ENCODE results near the gene OR7E24. TPM values are rescaled to one million over a fixed set of nuclear protein-coding genes. Genes with fewer than 3 reads are reported as not detected.
A peak's percentile ranks its signal among the peaks of the same experiment; 100 is the strongest.

The OR7E24 gene
- total and polyA plus RNA-seq, 4 donors, result not detected

- no peaks in the 10 kb centered on the region for H3K4me1 ChIP-seq (ENCODE audit: control insufficient read depth in 4 of 4, insufficient read depth in 4 of 4, low read length in 3 of 4)
- DNase-seq (ENCODE audit: low spot score), result no peak
- H3K4me3 ChIP-seq (ENCODE audit: low read depth in 1 of 3, low read length in 3 of 3), result peak overlapping the region in 2 of 3 donors; percentile 62 to 68
- peaks cover 26 to 77% (median 47%) of the 10 kb centered on the region in 4 donors for H3K9me3 ChIP-seq (ENCODE audit: control insufficient read depth in 4 of 4, low read length in 3 of 4)
- H3K9ac ChIP-seq (ENCODE audit: low read depth in 1 of 2, low read length in 2 of 2), result no peak overlapping the region
- peaks cover 10 to 47% (median 35%) of the 10 kb centered on the region in 4 donors for H3K36me3 ChIP-seq (ENCODE audit: control insufficient read depth in 4 of 4, insufficient read depth in 3 of 4, low read depth in 1 of 4, low read length in 3 of 4)
- H3K27me3 ChIP-seq (ENCODE audit: control insufficient read depth in 4 of 4, insufficient read depth in 4 of 4, low read length in 3 of 4), result no peaks in the 10 kb centered on the region
- no peak for TF ChIP-seq CTCF (IDR thresholded peaks at IDR 0.05; ENCODE audit: low read depth, low read length, missing input control)
- TF ChIP-seq, protein P1, sequence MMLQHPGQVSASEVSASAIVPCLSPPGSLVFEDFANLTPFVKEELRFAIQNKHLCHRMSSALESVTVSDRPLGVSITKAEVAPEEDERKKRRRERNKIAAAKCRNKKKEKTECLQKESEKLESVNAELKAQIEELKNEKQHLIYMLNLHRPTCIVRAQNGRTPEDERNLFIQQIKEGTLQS (IDR thresholded peaks at IDR 0.05), result no peak
- TF ChIP-seq TAF1 (conservative IDR thresholded peaks at IDR 0.05), result no peak
- no peak for TF ChIP-seq JUND (IDR thresholded peaks at IDR 0.05)
- no peak for TF ChIP-seq FOXA2 (IDR thresholded peaks at IDR 0.05)
- no peak for TF ChIP-seq FOXA1 (IDR thresholded peaks at IDR 0.05)
- no peak for TF ChIP-seq HNF4A (conservative IDR thresholded peaks at IDR 0.05)
- TF ChIP-seq, protein P2, sequence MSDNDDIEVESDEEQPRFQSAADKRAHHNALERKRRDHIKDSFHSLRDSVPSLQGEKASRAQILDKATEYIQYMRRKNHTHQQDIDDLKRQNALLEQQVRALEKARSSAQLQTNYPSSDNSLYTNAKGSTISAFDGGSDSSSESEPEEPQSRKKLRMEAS (IDR thresholded peaks at IDR 0.05), result no peak
- TF ChIP-seq HNF4G (IDR thresholded peaks at IDR 0.05), result no peak
- WGBS, result 95% methylated on average over 2 of the region's 2 CpGs
- no peak overlapping the region for H3K27ac ChIP-seq (ENCODE audit: low read depth in 1 of 2, low read length in 2 of 2)
Observed at GRCh38 chr19:9296336-9296735, 45.6 kb downstream of the OR7E24 start.

Other genes with a start within 250 kb of the OR7E24 start
- gene MUC16, start 240.5 kb upstream of the OR7E24 start, total RNA-seq, result under 1 TPM in 1 of 2 donors, not detected in 1; under 0.01 TPM
- not detected for gene MUC16, start 240.5 kb upstream of the OR7E24 start, polyA plus RNA-seq
- gene OR1M1, start 163.9 kb upstream of the OR7E24 start, total RNA-seq, result not detected
- gene OR1M1, start 163.9 kb upstream of the OR7E24 start, polyA plus RNA-seq, result not detected
- gene OR7G2, start 143.5 kb upstream of the OR7E24 start, total RNA-seq, result not detected
- gene OR7G2, start 143.5 kb upstream of the OR7E24 start, polyA plus RNA-seq, result not detected
- gene OR7G1, start 135.2 kb upstream of the OR7E24 start, total RNA-seq, result not detected
- not detected for gene OR7G1, start 135.2 kb upstream of the OR7E24 start, polyA plus RNA-seq
- not detected for gene OR7G3, start 124.0 kb upstream of the OR7E24 start, total RNA-seq
- not detected for gene OR7G3, start 124.0 kb upstream of the OR7E24 start, polyA plus RNA-seq
- gene ZNF317, start 110.5 kb upstream of the OR7E24 start, total RNA-seq, result 10 to 100 TPM in 1 of 2 donors, 1 to 10 TPM in 1; 9.9 to 11.6 TPM
- 10 to 100 TPM in 1 of 2 donors, 1 to 10 TPM in 1; 7.8 to 11.2 TPM for gene ZNF317, start 110.5 kb upstream of the OR7E24 start, polyA plus RNA-seq
- gene OR7D2, start 72.0 kb upstream of the OR7E24 start, total RNA-seq, result not detected
- under 1 TPM; 0.06 to 0.18 TPM for gene OR7D2, start 72.0 kb upstream of the OR7E24 start, polyA plus RNA-seq
- gene OR7D4, start 31.3 kb upstream of the OR7E24 start, total RNA-seq, result not detected
- gene OR7D4, start 31.3 kb upstream of the OR7E24 start, polyA plus RNA-seq, result not detected
- 1 to 10 TPM; 2.5 to 3.0 TPM for gene ZNF699, start 58.9 kb downstream of the OR7E24 start, total RNA-seq
- 1 to 10 TPM in 1 of 2 donors, under 1 TPM in 1; 0.91 to 1.1 TPM for gene ZNF699, start 58.9 kb downstream of the OR7E24 start, polyA plus RNA-seq
- 1 to 10 TPM; 2.6 to 6.2 TPM for gene ZNF559, start 73.2 kb downstream of the OR7E24 start, total RNA-seq
- 1 to 10 TPM; 3.1 to 4.1 TPM for gene ZNF559, start 73.2 kb downstream of the OR7E24 start, polyA plus RNA-seq
- under 1 TPM; 0.51 to 0.67 TPM for gene ZNF177, start 112.1 kb downstream of the OR7E24 start, total RNA-seq
- gene ZNF177, start 112.1 kb downstream of the OR7E24 start, polyA plus RNA-seq, result under 1 TPM; 0.32 to 0.40 TPM
- 10 to 100 TPM; 11.5 to 14.1 TPM for gene ZNF266, start 184.6 kb downstream of the OR7E24 start, total RNA-seq
- 1 to 10 TPM; 3.2 to 4.9 TPM for gene ZNF266, start 184.6 kb downstream of the OR7E24 start, polyA plus RNA-seq
- gene ZNF560, start 247.7 kb downstream of the OR7E24 start, total RNA-seq, result not detected
- not detected for gene ZNF560, start 247.7 kb downstream of the OR7E24 start, polyA plus RNA-seq

All from liver (tissue), 9 donors.